B cell (primary cell): ENCODE data around the gene ABI3BP. TPM values are rescaled to one million over a fixed set of nuclear protein-coding genes. Genes with fewer than 3 reads are reported as not detected.

Experiments
- ATAC-seq: fragments of 200-7000 bp; cut with Tn5 transposase; one replicate; pipeline ENCODE4 v1.10.0; 2021; ENCODE audit warnings: low read depth, mild to moderate bottlenecking, moderate number of reproducible peaks, moderate library complexity
- CTCF ChIA-PET: fragments of 350-600 bp; sonication (Branson Sonifier 250); formaldehyde crosslinking; loops from one replicate; lab custom pipeline; 2021; ENCODE audit warnings: antibody characterized with exemption, inconsistent platforms; lab: Charles Lee
- POLR2A ChIA-PET: fragments of 350-600 bp; sonication (Branson Sonifier 250); formaldehyde crosslinking; loops from one replicate; lab custom pipeline; 2021; ENCODE audit warnings: antibody characterized with exemption; lab: Charles Lee
- DNase-seq: peaks from one replicate; pipeline ENCODE4 v3.0.0; 2013
- H2AFZ ChIP-seq: 2 replicates; pipeline ENCODE4 v1.6.1; 2012; ENCODE audit warnings: mild to moderate bottlenecking, low read depth, low read length; ENCODE audit not compliant: insufficient read depth, poor library complexity, severe bottlenecking
- H3K27ac ChIP-seq, 2 donors: 1 replicate in 1 of 2; 2 replicates in 1 of 2; pipeline ENCODE4 v1.5.1; 2012 to 2013; ENCODE audit warnings: low read length in 2 of 2, mild to moderate bottlenecking in 2 of 2, moderate library complexity in 1 of 2
- H3K27me3 ChIP-seq, 4 experiments: fragments of 200-600 bp in 1 of 4; sonication (generic) in 1 of 4; replicated peaks in 1 of 4; 1 replicate in 2 of 4; 2 replicates in 2 of 4; pipeline versions ENCODE4 v1.6.1 to v1.7.0; 2013 to 2016; ENCODE audit warnings: low read length in 3 of 4, mild to moderate bottlenecking in 2 of 4, mixed read lengths in 1 of 4, moderate library complexity in 1 of 4; ENCODE audit not compliant: insufficient read depth in 4 of 4, control insufficient read depth in 3 of 4; ENCODE audit errors: control extremely low read depth in 1 of 4
- H3K36me3 ChIP-seq, 2 experiments: replicated peaks in 1 of 2; 1 replicate in 1 of 2; 2 replicates in 1 of 2; pipeline versions ENCODE4 v1.6.1 to v1.7.1; 2013; ENCODE audit warnings: low read length in 1 of 2; ENCODE audit not compliant: insufficient read depth in 2 of 2, control insufficient read depth in 1 of 2; ENCODE audit errors: control extremely low read depth in 1 of 2, extremely low read depth in 1 of 2
- H3K4me1 ChIP-seq, 2 donors: fragments of 200-600 bp in 1 of 2; sonication (generic) in 1 of 2; 1 replicate in 1 of 2; 2 replicates in 1 of 2; pipeline versions ENCODE4 v1.5.1 to v1.6.1; 2013 to 2017; ENCODE audit warnings: low read length in 2 of 2; ENCODE audit not compliant: control insufficient read depth in 2 of 2, insufficient read depth in 2 of 2
- H3K4me2 ChIP-seq: replicated peaks from 2 replicates; pipeline ENCODE3; 2012; ENCODE audit warnings: mild to moderate bottlenecking, low read depth, low read length; ENCODE audit not compliant: poor library complexity, severe bottlenecking
- H3K4me3 ChIP-seq, 5 experiments: fragments of 200-600 bp in 1 of 5; sonication (generic) in 1 of 5; 1 replicate in 3 of 5; 2 replicates in 2 of 5; pipeline versions ENCODE4 v1.5.1 to v1.7.0; 2011 to 2016; ENCODE audit warnings: low read length in 4 of 5, mild to moderate bottlenecking in 4 of 5, low read depth in 2 of 5, control low read depth in 1 of 5, moderate library complexity in 1 of 5; ENCODE audit not compliant: insufficient read depth in 1 of 5; ENCODE audit errors: control extremely low read depth in 1 of 5, extremely low read depth in 1 of 5
- H3K79me2 ChIP-seq: fragments of 200-600 bp; sonication (generic); one replicate; pipeline ENCODE4 v1.6.0; 2016; ENCODE audit warnings: low read length; ENCODE audit not compliant: control insufficient read depth, insufficient read depth
- H3K9ac ChIP-seq: fragments of 200-600 bp; sonication (generic); 2 replicates; pipeline ENCODE4 v1.6.1; 2017; ENCODE audit warnings: mild to moderate bottlenecking, low read length, moderate library complexity
- H3K9me3 ChIP-seq, 3 donors: one replicate each; pipeline versions ENCODE4 v1.6.1 to v1.7.1; 2013; ENCODE audit warnings: low read length in 2 of 3; ENCODE audit not compliant: control insufficient read depth in 2 of 3, insufficient read depth in 1 of 3; ENCODE audit errors: control extremely low read depth in 1 of 3
- H4K20me1 ChIP-seq: 2 replicates; pipeline ENCODE4 v1.6.0; 2012; ENCODE audit warnings: mild to moderate bottlenecking, low read length; ENCODE audit not compliant: insufficient read depth, control insufficient read depth, poor library complexity, severe bottlenecking
- H3K27ac Mint-ChIP-seq: one replicate; pipeline ENCODE4 v1.8.0; 2021; ENCODE audit warnings: mixed read lengths
- H3K27me3 Mint-ChIP-seq: one replicate; pipeline ENCODE4 v1.8.0; 2021; ENCODE audit warnings: mixed read lengths
- H3K4me1 Mint-ChIP-seq: one replicate; pipeline ENCODE4 v1.8.0; 2021; ENCODE audit warnings: mixed read lengths
- H3K4me3 Mint-ChIP-seq: one replicate; pipeline ENCODE4 v1.8.0; 2021; ENCODE audit warnings: mixed read lengths
- H3K9me3 Mint-ChIP-seq: one replicate; pipeline ENCODE4 v1.8.0; 2022; ENCODE audit warnings: mixed read lengths; ENCODE audit not compliant: insufficient read depth
- EZH2 ChIP-seq: IDR thresholded peaks from 2 replicates; pipeline ENCODE4 v1.6.1; 2012; ENCODE audit warnings: borderline replicate concordance, low read depth, mild to moderate bottlenecking, moderate library complexity, low read length; ENCODE audit not compliant: insufficient read depth, poor library complexity, severe bottlenecking
- WGBS: methylation state at CpG from one replicate; pipeline ENCODE4 v1.1.5; 2013; ENCODE audit warnings: missing lambda C conversion rate; ENCODE audit not compliant: insufficient coverage; 5-methylcytosine and 5-hydroxymethylcytosine counted together
- intact Hi-C: fragments of 100-400 bp; cut with micrococcal nuclease; formaldehyde crosslinking; loops from one replicate; pipeline ENCODE4 v1.10.0; 2022
- polyA plus RNA-seq: library from polyadenylated mRNA; depleted of rRNA; stranded (reverse); fragments of >200 nt; gene quantifications from 2 replicates; pipeline ENCODE4 v1.2.3, GENCODE V29; 2012
- total RNA-seq, 2 donors: library from RNA; stranded (reverse); fragments of 120-200 nt in 1 of 2; gene quantifications; 1 replicate in 1 of 2; 2 replicates in 1 of 2; pipeline versions ENCODE4 v1.2.3 to v1.2.4, GENCODE V29; 2013 to 2022
- TF ChIP-seq, protein P1 (sequence below): fragments of 200-600 bp; IDR thresholded peaks from one replicate; pipeline ENCODE4 v1.8.0; 2022; ENCODE audit warnings: antibody characterized with exemption, mild to moderate bottlenecking

Gene ABI3BP
- total and polyA plus RNA-seq, 2 donors (not counting 1 experiment from before 2014, with no cell fraction given), result not detected

DNA sequence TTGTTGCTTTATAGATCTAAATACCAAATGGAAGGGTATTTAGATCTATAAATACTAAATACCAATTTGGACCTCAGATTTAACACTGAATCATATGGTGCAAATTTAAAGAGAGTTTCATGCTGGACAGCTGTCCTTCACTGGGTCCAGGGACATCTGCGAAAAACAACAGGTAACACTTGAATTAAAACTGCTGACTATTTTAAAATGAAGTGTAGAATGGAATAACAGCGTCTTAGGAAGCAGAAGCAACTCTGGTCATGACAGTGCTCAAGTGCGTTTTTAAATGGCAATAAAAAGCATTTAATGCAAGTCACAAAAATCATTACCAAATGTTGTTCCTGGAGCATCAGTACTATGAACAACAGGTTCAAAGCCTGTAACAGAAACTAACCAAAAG lies 177.6 kb downstream of the ABI3BP start:
- Mint-ChIP-seq H3K4me3 (no peak overlapping the region), H3K9me3 (no peaks in the 10 kb centered on the region), H3K27me3 (peaks cover 9% of the 10 kb centered on the region), H3K4me1 (no peaks in the 10 kb centered on the region), H3K27ac (no peak overlapping the region)
- Histone ChIP-seq H4K20me1 (no peaks in the 10 kb centered on the region), H3K36me3 (no peaks in the 10 kb centered on the region), H3K79me2 (no peaks in the 10 kb centered on the region), H2AFZ (no peak overlapping the region), H3K9me3 (no peaks in the 10 kb centered on the region), H3K27me3 (no peaks in the 10 kb centered on the region), H3K4me3 (no peak overlapping the region), H3K27ac (no peak overlapping the region), H3K9ac (no peak overlapping the region), H3K4me2 (no peak overlapping the region), H3K4me1 (no peaks in the 10 kb centered on the region)
- 77% methylated on average over 3 of the region's 3 CpGs for WGBS
- POLR2A ChIA-PET, result no interaction called here
- CTCF ChIA-PET, result no interaction called here
- DNase-seq (no peak), ATAC-seq (no peak)
- intact Hi-C loops, result no loop called here
- TF ChIP-seq EZH2, result no peak
- TF ChIP-seq, protein P1, sequence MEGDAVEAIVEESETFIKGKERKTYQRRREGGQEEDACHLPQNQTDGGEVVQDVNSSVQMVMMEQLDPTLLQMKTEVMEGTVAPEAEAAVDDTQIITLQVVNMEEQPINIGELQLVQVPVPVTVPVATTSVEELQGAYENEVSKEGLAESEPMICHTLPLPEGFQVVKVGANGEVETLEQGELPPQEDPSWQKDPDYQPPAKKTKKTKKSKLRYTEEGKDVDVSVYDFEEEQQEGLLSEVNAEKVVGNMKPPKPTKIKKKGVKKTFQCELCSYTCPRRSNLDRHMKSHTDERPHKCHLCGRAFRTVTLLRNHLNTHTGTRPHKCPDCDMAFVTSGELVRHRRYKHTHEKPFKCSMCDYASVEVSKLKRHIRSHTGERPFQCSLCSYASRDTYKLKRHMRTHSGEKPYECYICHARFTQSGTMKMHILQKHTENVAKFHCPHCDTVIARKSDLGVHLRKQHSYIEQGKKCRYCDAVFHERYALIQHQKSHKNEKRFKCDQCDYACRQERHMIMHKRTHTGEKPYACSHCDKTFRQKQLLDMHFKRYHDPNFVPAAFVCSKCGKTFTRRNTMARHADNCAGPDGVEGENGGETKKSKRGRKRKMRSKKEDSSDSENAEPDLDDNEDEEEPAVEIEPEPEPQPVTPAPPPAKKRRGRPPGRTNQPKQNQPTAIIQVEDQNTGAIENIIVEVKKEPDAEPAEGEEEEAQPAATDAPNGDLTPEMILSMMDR, result no peak

DNA sequence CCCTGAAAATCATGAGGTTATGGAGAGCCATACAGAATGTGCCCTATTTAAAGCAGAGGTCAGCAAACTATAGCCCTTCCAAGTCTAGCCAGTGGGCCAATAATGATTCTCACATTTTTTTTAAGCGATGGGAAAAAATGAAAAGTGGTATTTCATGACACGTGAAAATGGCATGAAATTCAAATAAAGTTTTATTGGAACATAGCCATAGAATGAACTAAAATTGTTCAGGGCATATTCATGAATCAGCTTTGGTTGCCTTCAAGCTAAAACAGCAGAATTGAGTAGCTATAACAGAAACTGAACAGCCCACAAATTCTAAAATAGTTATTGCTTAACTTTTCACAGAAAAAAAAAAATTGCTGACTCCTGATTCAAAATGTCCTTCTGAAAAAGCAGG lies 179.4 kb downstream of the ABI3BP start:
- Histone ChIP-seq H2AFZ (no peak overlapping the region), H3K27me3 (peaks cover 0 to 7% (median 0%) of the 10 kb centered on the region in 4 experiments), H3K4me3 (no peak overlapping the region), H3K36me3 (no peaks in the 10 kb centered on the region), H4K20me1 (no peaks in the 10 kb centered on the region), H3K4me2 (no peak overlapping the region), H3K9me3 (no peaks in the 10 kb centered on the region), H3K27ac (no peak overlapping the region), H3K4me1 (no peaks in the 10 kb centered on the region), H3K9ac (no peak overlapping the region), H3K79me2 (no peaks in the 10 kb centered on the region)
- Mint-ChIP-seq H3K27ac (no peak overlapping the region), H3K27me3 (peaks cover 16% of the 10 kb centered on the region), H3K4me3 (no peak overlapping the region), H3K4me1 (no peaks in the 10 kb centered on the region), H3K9me3 (no peaks in the 10 kb centered on the region)
- no peak for TF ChIP-seq EZH2
- TF ChIP-seq, protein P1, result no peak
- DNase-seq (no peak), ATAC-seq (no peak)
- intact Hi-C loops, result no loop called here
- WGBS, result no CpG with 5 or more reads among the region's 2 CpGs
- CTCF ChIA-PET, result no interaction called here
- POLR2A ChIA-PET, result no interaction called here
